NCI-H524 treated with DMSO at 0.1 percent for 48 hours (cell line): ENCODE results near the gene ZNF606.

Experiments
- DNase-seq: peaks from one replicate; lab custom pipeline; 2025; lab: John Stamatoyannopoulos, UW

ZNF606 gene

GRCh38 chr19:58002384-58003173 is at the start of gene ZNF606:
Gene ZNF606, minus strand, starts transcription at chr19:58002820. Its CDS starts 1,501 bp downstream, at chr19:58001319.
- DNase-seq, result no peak

DNA sequence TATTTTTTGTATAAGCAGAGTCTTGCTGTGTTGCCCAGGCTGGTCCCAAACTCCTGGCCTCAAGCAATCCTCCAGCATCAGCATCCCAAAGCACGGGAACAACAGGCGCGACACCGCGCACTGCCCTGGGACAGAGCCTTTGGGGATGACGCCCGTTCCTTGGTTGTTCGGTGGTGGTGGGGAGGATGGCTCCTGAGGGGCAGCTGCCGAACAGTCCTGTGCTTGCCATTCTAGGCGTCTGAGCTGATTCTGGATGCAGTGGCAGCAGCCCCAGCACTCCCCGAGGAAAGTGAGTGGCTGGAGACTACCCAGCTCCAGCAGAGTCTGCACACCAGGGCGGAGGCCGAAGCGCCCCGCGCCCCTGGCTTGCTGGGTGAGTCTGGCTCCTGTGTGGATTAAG is 49.6 kb upstream of the ZNF606 start:
- DNase-seq, result no peak

DNA sequence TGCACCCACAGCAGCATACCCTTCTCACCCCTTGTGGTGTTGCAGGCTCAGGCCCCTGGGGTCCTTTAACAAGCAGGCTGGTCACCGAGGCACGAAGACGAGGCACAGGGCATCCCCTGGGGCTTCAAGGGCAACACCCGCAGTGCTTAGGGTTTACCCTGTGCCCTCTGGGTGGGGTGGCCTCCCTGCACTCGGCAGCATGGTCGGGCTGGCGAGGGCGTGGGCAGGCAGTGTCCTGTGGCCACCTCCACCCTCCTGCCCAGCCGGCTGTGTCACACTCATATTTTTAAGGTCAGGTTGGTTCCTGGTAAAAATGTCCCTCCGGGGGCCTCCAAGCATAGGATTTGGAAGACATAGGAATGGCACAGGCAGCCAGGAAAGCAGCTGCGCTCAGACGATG is 45.1 kb upstream of the ZNF606 start:
- DNase-seq, result no peak

GRCh38 chr19:58046856-58047255 is 44.2 kb upstream of the ZNF606 start:
- no peak for DNase-seq

DNA sequence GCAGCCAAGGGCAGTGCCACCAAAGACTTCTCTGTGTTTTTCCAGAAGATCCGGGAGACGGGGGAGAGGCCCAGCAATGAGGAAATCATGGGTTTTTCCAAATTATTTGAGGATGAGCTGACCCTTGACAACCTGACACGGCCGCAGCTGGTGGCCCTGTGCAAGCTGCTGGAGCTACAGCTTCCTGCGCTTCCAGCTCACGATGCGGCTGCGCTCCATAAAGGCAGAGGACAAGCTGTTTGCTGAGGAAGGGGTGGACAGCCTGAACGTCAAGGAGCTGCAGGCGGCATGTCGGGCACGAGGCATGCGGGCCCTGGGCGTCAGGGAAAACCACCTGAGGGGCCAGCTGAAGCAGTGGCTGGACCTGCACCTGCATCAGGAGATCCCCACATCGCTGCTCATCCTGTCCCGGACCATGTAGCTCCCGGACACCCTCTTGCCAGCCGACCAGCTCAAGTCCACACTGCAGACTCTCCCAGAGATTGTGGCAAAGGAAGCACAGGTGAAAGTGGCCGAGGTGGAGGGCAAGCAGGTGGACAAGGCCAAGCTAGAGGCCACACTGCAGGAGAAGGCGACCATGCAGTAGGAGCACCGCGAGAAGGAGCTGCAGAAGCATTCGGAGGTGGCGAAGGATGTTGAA is 42.9 kb upstream of the ZNF606 start:
- no peak for DNase-seq

- no peak for DNase-seq
Observed at GRCh38 chr19:58044886-58045285, 42.3 kb upstream of the ZNF606 start.

DNA sequence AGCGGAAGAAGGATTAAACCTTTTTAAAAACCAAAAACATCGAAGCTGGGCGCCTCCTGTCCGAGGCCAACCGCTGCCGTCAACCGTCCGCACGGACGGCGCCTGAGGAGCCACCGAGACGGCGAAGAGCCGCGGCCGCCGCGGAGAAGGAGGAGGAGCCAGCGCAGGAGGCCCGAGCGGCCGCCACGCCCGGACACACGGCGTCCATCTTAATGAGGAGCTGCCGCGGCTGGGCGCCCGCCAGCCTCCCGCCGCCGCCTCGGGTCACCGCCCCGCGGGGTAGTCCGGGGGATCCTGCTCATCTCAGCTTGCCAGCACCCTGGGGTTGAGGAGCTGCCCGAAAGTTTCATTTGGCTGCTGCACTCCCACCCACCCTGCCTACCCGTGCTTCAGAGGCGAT is 41.8 kb upstream of the ZNF606 start:
- DNase-seq, result no peak

DNA sequence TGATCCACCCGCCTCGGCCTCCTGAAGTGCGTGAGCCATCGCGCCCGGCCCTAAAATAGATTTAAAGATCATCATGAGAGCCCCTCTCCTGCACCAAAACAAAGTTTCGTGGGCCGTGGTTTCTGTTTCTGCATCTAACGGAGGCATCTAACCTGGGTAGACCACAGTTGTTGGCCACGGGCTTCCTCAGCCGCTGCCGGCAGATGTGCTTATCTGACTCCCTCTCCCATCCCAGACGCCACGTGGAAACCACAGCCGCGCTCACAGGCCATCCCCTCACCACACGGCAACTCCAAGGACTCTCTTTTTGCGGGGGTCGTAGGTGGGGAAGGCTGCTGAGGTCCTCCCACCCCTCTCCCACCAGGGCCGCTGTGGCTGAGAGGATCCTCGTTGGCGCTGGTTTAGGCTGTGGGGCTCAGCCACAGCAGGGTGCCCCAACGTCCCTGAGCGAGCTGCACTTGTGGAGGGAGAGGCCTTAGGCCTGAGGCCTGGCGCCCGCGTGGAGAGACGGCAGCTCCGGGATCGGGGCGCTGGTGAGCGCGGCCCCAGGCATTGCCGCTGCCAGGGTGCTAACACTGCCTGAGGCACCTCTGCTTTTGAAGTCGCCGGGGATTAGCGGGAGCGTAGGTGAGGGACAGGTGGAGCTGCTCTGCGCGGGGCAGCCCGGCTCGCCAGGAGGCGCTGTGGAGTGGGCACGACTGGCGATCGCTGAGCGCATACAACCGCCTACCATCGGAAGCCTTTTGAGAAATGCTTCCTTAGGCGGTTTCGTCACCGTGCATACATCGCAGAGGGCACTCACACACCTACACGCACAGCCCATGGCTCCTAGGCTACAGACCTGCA is 40.1 kb upstream of the ZNF606 start:
- DNase-seq, result no peak

DNA sequence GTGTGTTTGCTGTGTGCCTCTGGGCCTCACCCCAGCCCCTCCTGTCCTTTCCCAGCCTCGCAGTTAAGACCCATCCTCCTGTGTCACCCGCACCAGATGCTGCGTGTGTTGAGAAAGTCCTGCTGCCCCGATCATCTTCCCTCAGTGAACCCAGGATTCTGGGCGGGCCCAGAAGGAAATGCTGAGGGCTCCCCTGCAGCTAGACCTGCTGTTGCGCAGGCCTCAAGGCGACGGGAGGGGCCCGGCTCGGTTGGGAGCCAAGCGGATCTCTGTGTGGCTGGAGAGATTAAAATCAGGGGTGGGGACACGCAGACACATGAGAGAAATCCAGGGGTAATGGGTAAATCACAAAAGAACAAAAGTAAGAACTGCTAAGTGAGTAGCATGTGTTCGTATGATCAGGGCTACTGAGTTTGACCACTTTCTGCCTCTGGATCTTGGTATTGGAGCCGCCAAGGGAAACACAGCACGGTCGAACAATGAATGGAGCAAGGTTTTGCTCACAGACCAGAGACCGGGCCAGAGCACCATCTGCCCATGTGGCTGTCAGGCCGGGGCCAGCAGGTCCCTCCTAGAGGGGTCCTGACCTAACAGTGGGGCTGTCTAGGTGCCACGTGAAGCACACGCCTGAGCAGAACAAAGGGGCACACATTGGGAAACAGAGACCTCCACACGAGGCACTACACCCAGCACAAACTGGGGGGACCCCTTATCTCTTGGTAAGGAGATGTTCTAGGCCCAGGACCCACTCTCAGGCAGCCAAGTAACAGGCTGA is 38.3 kb upstream of the ZNF606 start:
- no peak for DNase-seq

DNA sequence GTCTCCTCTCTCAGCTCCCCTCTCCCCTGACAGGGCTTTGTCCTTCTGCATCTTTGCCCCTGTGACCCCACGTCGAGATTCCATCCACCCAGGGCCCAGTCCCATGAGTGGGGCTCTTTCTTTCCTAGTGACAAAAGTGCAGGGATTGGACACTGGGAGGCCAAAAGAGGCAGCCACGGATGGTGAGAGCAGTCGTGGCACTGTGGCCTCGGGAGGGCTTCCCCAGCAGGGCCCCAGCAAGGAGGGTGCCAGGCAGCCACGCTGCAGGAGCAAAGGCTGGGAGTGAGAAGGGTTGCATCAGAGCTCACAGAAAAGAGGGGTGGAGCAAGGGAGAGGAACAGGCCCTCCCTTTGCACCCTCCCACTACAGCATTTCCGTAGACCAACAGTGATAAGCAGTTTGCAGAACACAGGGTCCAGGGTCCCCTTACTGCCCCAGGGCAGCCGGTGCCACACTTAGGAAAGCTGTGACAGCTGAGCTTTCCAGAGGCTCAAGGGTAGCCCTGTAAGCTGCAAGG is 36.1 kb upstream of the ZNF606 start:
- DNase-seq, result no peak

- no peak for DNase-seq
Observed at GRCh38 chr19:58037927-58038687, 35.5 kb upstream of the ZNF606 start.

DNA sequence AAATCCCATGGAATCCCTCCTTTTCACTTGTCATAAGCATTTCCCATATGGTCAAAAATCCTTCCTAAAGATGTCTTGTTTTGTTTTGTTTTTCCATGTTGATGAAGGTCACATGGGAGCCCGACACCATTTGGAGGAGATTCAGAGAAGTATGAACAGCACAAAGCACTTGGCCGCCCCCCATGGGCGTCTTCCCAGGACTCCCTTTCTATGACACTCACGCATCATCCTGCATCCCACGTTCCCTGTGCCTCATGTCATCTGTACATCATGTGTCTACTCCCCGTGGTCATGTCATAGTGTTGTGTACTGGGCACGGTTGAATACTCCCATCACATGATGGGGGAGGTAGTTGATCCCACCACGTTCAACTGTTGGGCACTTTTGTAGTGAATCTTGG is 33.2 kb upstream of the ZNF606 start:
- DNase-seq, result no peak

DNA sequence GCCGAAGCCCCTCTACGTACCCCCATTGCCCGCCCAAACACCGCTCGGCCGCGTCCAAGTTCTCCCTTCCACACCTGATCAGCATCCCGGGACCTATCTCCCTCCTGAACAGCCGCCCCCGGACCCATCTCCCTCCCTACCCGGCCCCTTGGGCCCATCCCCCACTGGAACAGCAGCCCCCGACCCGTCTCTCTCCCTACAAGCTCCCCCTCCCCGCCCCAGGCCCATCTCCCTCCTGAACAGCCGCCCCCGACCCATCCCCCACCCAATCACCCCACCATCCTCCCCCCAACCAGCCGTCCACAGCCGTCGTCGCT is 31.8 kb upstream of the ZNF606 start:
- DNase-seq, result no peak

DNA sequence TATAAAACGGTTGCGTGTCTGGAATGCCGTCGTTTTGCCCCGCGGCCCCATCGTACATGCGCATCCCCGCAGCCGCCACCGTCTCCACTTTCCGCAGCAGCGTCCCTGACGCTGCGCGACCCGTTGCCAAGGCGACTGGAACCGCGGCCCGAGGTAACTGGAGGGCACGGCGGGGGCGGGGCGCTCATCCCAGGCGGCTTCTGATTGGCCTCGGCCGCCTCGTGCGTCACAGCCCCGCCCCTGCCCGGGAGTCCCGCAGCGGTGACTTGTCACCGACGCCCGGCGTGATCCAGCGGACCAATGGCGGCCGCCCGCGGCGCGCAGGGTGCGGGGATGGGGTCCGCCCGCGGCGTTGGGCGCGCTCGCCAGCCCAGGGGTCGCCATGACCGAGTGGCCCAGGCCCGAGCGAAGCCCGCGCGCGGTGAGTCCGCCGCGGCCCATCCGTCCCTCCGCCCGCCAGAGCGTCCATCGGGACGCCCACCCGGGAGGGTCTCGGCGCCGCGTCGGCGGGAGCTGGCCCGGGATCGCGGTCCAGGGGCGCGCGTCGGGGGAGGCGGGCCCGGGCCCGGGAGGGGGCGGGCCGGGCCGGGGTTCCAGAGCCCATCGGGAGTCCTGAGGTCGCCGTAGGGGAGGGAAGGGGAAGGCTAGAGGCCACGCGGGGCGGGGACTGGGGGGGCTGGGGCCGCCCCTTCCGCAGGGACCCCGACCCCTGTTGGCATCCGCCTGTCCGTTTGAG is 31.3 kb upstream of the ZNF606 start, which contains the start of gene ZSCAN1:
Gene ZSCAN1 (plus strand): TSS at position 285 of the 736 bp plus-strand sequence. CDS start 3,812 bp downstream, outside the sequence.
- peak; percentile 78 for DNase-seq

GRCh38 chr19:58024661-58025060 is 22.0 kb upstream of the ZNF606 start:
- no peak for DNase-seq

GRCh38 chr19:58022283-58022660 is 19.7 kb upstream of the ZNF606 start:
- DNase-seq, result no peak

DNA sequence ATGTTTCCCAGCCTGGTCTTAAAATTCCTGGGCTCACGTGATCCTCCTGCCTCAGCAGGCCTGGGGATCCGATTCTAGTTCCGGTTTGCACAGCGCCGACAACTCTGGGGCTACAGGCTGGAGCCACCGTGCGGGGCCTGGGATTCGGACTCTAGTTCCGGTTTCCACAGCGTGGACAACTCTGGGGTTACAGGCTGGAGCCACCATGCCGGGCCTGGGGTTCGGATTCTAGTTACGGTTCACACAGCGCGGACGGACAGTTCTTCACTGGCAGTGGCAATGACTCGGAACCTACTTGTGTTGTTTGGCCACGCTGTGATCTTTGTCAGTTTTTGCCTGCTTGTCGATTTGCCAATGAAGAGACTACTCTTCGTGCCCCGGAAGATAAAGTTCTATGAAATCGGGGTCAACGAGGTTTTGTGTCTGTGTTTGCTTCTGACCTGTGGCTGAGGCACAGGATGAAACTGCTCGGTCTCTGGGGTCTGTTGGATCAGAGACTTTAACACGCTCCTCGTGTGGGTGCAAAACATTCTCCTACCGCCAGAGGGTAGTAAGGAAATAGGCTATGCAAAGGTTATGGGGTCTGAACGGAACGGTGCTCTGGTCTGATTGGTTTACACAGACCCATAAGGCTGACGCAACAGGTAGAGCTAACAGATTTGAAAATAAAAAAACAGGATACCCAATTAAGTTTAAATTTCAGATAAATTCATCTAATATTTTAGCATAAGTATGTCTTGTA is 19.1 kb upstream of the ZNF606 start:
- DNase-seq, result peak; percentile 38

DNA sequence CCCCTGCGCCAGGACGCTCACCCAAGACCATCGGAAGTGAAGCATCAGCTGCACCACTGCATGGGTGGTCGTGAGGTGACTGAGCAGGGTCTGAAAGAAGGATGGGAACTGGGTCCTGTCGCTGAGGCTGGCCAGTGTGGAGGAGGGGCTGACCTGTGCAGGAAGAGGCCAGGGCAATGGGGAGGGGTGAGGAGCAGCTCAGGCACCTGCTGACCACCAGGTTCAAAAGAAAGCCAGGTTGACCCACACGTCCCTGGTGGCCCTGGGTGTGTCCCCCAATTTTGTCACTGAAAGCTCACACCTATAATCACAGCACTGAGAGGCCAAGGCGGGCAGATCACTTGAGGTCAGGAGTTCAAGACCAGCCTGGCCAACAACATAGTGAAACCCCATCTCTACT is 17.5 kb upstream of the ZNF606 start:
- DNase-seq, result no peak

DNA sequence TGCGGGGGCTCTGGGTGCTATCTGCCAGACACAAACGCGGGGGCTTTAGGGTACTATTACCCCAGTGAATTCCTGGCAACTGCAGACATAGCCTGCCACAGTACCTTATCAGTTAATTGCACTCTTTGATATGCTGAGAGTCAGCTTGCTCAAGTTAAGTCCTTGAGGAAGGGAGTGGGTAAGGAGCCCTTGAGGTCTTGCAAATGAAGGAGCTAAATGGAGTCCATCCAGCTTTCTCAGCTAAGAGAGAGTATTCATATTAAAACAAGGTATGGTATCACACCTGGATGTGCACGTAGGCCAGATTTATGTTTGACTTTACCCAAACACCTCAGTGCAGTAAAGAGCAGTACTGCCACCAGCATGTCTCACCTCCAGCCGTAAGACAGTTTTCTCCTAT is 11.5 kb upstream of the ZNF606 start:
- DNase-seq, result no peak

- DNase-seq, result no peak
Observed at GRCh38 chr19:58010507-58010906, 7.9 kb upstream of the ZNF606 start.
